SK-N-SH (cell line): Measurements from ENCODE around the gene DBNDD2. TPM values are rescaled to one million over a fixed set of nuclear protein-coding genes. Genes with fewer than 3 reads are reported as not detected.

Source experiments
- CTCF ChIA-PET: fragments of 300-600, 350-600 bp; formaldehyde crosslinking; extraction: SDS; loops from one replicate; lab custom pipeline; 2021; lab: Yijun Ruan, JAX
- POLR2A ChIA-PET: fragments of 350-600 bp; sonication (Branson Sonifier 250); formaldehyde crosslinking; extraction: SDS; loops from one replicate; lab custom pipeline; 2020; ENCODE audit warnings: antibody characterized with exemption, inconsistent platforms; lab: Yijun Ruan, JAX
- DNase-seq: peaks from one replicate; pipeline ENCODE4 v3.0.0; 2012
- H2AFZ ChIP-seq: fragments of 200-600 bp; sonication (generic); 2 replicates; pipeline ENCODE4 v1.8.1; 2016; ENCODE audit warnings: antibody characterized with exemption, mild to moderate bottlenecking, low read depth
- H3F3A ChIP-seq: fragments of 200-600 bp; sonication (generic); replicated peaks from 2 replicates; pipeline ENCODE3; 2016; ENCODE audit warnings: antibody characterized with exemption, mild to moderate bottlenecking; ENCODE audit not compliant: insufficient read depth
- H3K27ac ChIP-seq, 2 experiments: fragments of 200-500 bp in 1 of 2; fragments of 200-600 bp in 1 of 2; sonication (Bioruptor generic) in 1 of 2; sonication (generic), shearing (Covaris generic) in 1 of 2; 2 replicates each; pipeline versions ENCODE4 v1.5.1 to v1.6.1; 2014 to 2016; ENCODE audit warnings: low read depth in 2 of 2, inconsistent platforms in 1 of 2, low read length in 1 of 2, mild to moderate bottlenecking in 1 of 2, mixed read lengths in 1 of 2
- H3K27me3 ChIP-seq: fragments of 200-600 bp; sonication (generic), shearing (Covaris generic); 2 replicates; pipeline ENCODE4 v1.6.1; 2016; ENCODE audit warnings: mixed run types; ENCODE audit not compliant: insufficient read depth
- H3K36me3 ChIP-seq, 2 experiments: fragments of 200-500 bp in 1 of 2; fragments of 200-600 bp in 1 of 2; sonication (Bioruptor generic) in 1 of 2; sonication (generic) in 1 of 2; replicated peaks in 1 of 2; 2 replicates each; pipeline versions ENCODE3 to v1.5.1; 2014 to 2016; ENCODE audit warnings: low read length in 1 of 2, mild to moderate bottlenecking in 1 of 2; ENCODE audit not compliant: insufficient read depth in 2 of 2, control insufficient read depth in 1 of 2
- H3K4me1 ChIP-seq, 2 experiments: fragments of 200-500 bp in 1 of 2; fragments of 200-600 bp in 1 of 2; sonication (Bioruptor generic) in 1 of 2; sonication (generic), shearing (Covaris generic) in 1 of 2; 2 replicates each; pipeline versions ENCODE4 v1.5.1 to v1.6.1; 2014 to 2016; ENCODE audit warnings: low read depth in 1 of 2, low read length in 1 of 2, mixed run types in 1 of 2; ENCODE audit not compliant: insufficient read depth in 2 of 2, control insufficient read depth in 1 of 2
- H3K4me2 ChIP-seq: fragments of 200-600 bp; sonication (generic), shearing (Covaris generic); 2 replicates; pipeline ENCODE4 v1.6.1; 2017; ENCODE audit warnings: mixed run types
- H3K4me3 ChIP-seq, 2 experiments: fragments of 200-500 bp in 1 of 2; fragments of 200-600 bp in 1 of 2; sonication (Bioruptor generic) in 1 of 2; sonication (generic), shearing (Covaris generic) in 1 of 2; 2 replicates each; pipeline versions ENCODE4 v1.5.1 to v1.8.1; 2014 to 2016; ENCODE audit warnings: low read depth in 2 of 2, inconsistent platforms in 1 of 2, low read length in 1 of 2, mild to moderate bottlenecking in 1 of 2, mixed read lengths in 1 of 2, moderate library complexity in 1 of 2
- H3K79me2 ChIP-seq: fragments of 200-600 bp; sonication (generic); 2 replicates; pipeline ENCODE4 v1.8.1; 2017; ENCODE audit warnings: mild to moderate bottlenecking; ENCODE audit not compliant: insufficient read depth
- H3K9ac ChIP-seq: fragments of 200-600 bp; sonication (generic); 2 replicates; pipeline ENCODE4 v1.6.1; 2017; ENCODE audit warnings: mixed run types
- H3K9me2 ChIP-seq: fragments of 200-600 bp; sonication (generic); 2 replicates; pipeline ENCODE4 v1.6.1; 2017; ENCODE audit warnings: mixed run types
- H3K9me3 ChIP-seq: fragments of 200-600 bp; sonication (generic); 2 replicates; pipeline ENCODE4 v1.6.1; 2017; ENCODE audit warnings: mixed run types, mild to moderate bottlenecking, moderate library complexity
- H4K20me1 ChIP-seq: fragments of 200-600 bp; sonication (generic); 2 replicates; pipeline ENCODE4 v1.6.1; 2017; ENCODE audit warnings: mild to moderate bottlenecking, mixed run types; ENCODE audit not compliant: insufficient read depth
- ELF1 ChIP-seq: IDR thresholded peaks from 2 replicates; pipeline ENCODE4 v1.4.0; 2012
- FOXJ3 ChIP-seq: sonication (generic); formaldehyde crosslinking; IDR thresholded peaks from 2 replicates; pipeline ENCODE4 v1.5.1; 2020; ENCODE audit warnings: mild to moderate bottlenecking, missing genetic modification reagents
- GABPA ChIP-seq: IDR thresholded peaks from 2 replicates; pipeline ENCODE4 v1.4.0; 2012; ENCODE audit warnings: low read depth, mild to moderate bottlenecking
- JUND ChIP-seq: IDR thresholded peaks from 2 replicates; pipeline ENCODE4 v1.4.0; 2012
- MEF2A ChIP-seq: IDR thresholded peaks from 2 replicates; pipeline ENCODE4 v1.4.0; 2012; ENCODE audit warnings: low read depth, borderline replicate concordance
- NFIC ChIP-seq: IDR thresholded peaks from 2 replicates; pipeline ENCODE4 v1.4.0; 2012; ENCODE audit warnings: borderline replicate concordance
- NRF1 ChIP-seq: IDR thresholded peaks from 2 replicates; pipeline ENCODE4 v1.6.1; 2012; ENCODE audit warnings: low read depth, mild to moderate bottlenecking, low read length
- PBX3 ChIP-seq: IDR thresholded peaks from 2 replicates; pipeline ENCODE4; 2012
- POLR2AphosphoS5 ChIP-seq: IDR thresholded peaks from 2 replicates; pipeline ENCODE4 v1.6.1; 2012; ENCODE audit warnings: low read depth, low read length
- RAD21 ChIP-seq: IDR thresholded peaks from 2 replicates; pipeline ENCODE4 v1.6.1; 2012; ENCODE audit warnings: mild to moderate bottlenecking, low read length
- RXRA ChIP-seq: IDR thresholded peaks from 2 replicates; pipeline ENCODE4 v1.4.0; 2012; ENCODE audit warnings: low read depth, mild to moderate bottlenecking, borderline replicate concordance
- SMC3 ChIP-seq: IDR thresholded peaks from 2 replicates; pipeline ENCODE4 v1.6.1; 2012; ENCODE audit warnings: low read depth, low read length, improper control_type of control experiment
- TCF12 ChIP-seq: IDR thresholded peaks from 2 replicates; pipeline ENCODE4 v1.4.0; 2012
- USF2 ChIP-seq: fragments of 150-350 bp; IDR thresholded peaks from 2 replicates; pipeline ENCODE4 v1.6.1; 2017; ENCODE audit warnings: antibody characterized with exemption, low read length, low read depth, borderline replicate concordance
- YY1 ChIP-seq: IDR thresholded peaks from 2 replicates; pipeline ENCODE4 v1.4.0; 2012; ENCODE audit warnings: low read depth, mild to moderate bottlenecking
- ZBTB33 ChIP-seq: IDR thresholded peaks from 2 replicates; pipeline ENCODE4 v1.4.0; 2012; ENCODE audit warnings: low read depth, borderline replicate concordance
- whole genome bisulfite sequencing: methylation state at CpG from one replicate; pipeline ENCODE4 v1.1.6; 2017; ENCODE audit warnings: low lambda C conversion rate; 5-methylcytosine and 5-hydroxymethylcytosine counted together
- polyA plus RNA-seq, 3 experiments: library from polyadenylated mRNA; depleted of rRNA; stranded (reverse); fragments of >200 nt; gene quantifications; 2 replicates each; pipeline ENCODE4 v1.2.3, GENCODE V29; 2012
- TF ChIP-seq, protein P1 (sequence below): IDR thresholded peaks from 2 replicates; pipeline ENCODE4 v1.4.0; 2012; ENCODE audit warnings: low read depth, borderline replicate concordance
- TF ChIP-seq, protein P2 (sequence below): IDR thresholded peaks from 2 replicates; pipeline ENCODE4 v1.4.0; 2012; ENCODE audit warnings: low read depth

The DBNDD2 gene
- polyA plus RNA-seq, 1 of the 3 experiments (the other 2 are of a cell fraction) = 22.4 TPM

GRCh38 chr20:45362804-45363610 is 45.1 kb upstream of the DBNDD2 start, which contains the start of gene SYS1 (continued):
- TF ChIP-seq ELF1 (peak; percentile 87), RAD21 (peak; percentile 87), SMC3 (peak; percentile 72), MEF2A (no peak), USF2 (no peak), GABPA (peak; percentile 84), ZBTB33 (no peak), FOXJ3 (CRISPR knock-in tag) (no peak), JUND (no peak), YY1 (0 out of 2 replicates have a peak, but pooled peaks have one; percentile 44)

GRCh38 chr20:45363611-45364492 is 44.2 kb upstream of the DBNDD2 start:
- no peak overlapping the region for H2AFZ ChIP-seq
- TF ChIP-seq, protein P1, sequence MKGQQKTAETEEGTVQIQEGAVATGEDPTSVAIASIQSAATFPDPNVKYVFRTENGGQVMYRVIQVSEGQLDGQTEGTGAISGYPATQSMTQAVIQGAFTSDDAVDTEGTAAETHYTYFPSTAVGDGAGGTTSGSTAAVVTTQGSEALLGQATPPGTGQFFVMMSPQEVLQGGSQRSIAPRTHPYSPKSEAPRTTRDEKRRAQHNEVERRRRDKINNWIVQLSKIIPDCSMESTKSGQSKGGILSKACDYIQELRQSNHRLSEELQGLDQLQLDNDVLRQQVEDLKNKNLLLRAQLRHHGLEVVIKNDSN = no peak
- TF ChIP-seq GABPA (no peak), FOXJ3 (CRISPR knock-in tag) (no peak), NFIC (no peak), PBX3 (no peak), RAD21 (no peak), USF2 (no peak), NRF1 (no peak), TCF12 (no peak), POLR2AphosphoS5 (no peak), RXRA (no peak)
- TF ChIP-seq, protein P2, sequence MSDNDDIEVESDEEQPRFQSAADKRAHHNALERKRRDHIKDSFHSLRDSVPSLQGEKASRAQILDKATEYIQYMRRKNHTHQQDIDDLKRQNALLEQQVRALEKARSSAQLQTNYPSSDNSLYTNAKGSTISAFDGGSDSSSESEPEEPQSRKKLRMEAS = no peak
- TF ChIP-seq, all 33 proteins: peak for 0
- Histone ChIP-seq H3K36me3 (peaks cover 21 to 38% of the 10 kb centered on the region in 2 experiments), H3K79me2 (peaks cover 27% of the 10 kb centered on the region), H3K9ac (peak overlapping the region; percentile 85), H3K9me2 (no peaks in the 10 kb centered on the region), H3K4me3 (peak overlapping the region; percentile 80 to 92), H3K27ac (peak overlapping the region; percentile 91 to 97; a peak in 3 of 4 replicates), H3K27me3 (no peaks in the 10 kb centered on the region), H4K20me1 (no peaks in the 10 kb centered on the region), H3K4me1 (peaks cover 0 to 9% of the 10 kb centered on the region in 2 experiments; a peak in 2 of 4 replicates), H3F3A (no peaks in the 10 kb centered on the region), H3K4me2 (peak overlapping the region; percentile 92), H3K9me3 (no peaks in the 10 kb centered on the region)
- POLR2A ChIA-PET = interaction anchor here (0.6 to 2.5 kb wide), 11 partner anchors 9 to 479 kb away, joined by 3 to 21 read pairs (median 4); partner anchors contain the start of genes PIGT and YWHAB
- no peak for DNase-seq
- CTCF ChIA-PET = interaction anchor here (0.6 to 15.6 kb wide), 35 partner anchors 9 to 407 kb away, joined by 3 to 143 read pairs (median 7); partner anchors contain the start of gene SDC4
- 15% methylated on average over 23 of the region's 23 CpGs for WGBS
